HL-60 (cell line): ENCODE results near the gene PACRG.

Experiments used
- DNase-seq, 2 experiments: peaks; one replicate each; pipeline ENCODE4 v3.0.0-alpha.2; 2010 to 2020; ENCODE audit warnings: low read depth in 1 of 2, low spot score in 1 of 2
- H3K27ac ChIP-seq: fragments of 250-450 bp; sonication (Bioruptor Pico); replicated peaks from 2 replicates; pipeline ENCODE4 v1.5.1; 2020; ENCODE audit warnings: mild to moderate bottlenecking, moderate library complexity
- H3K27me3 ChIP-seq: fragments of 250-450 bp; sonication (Bioruptor Pico); 2 replicates; pipeline ENCODE4 v1.5.1; 2021; ENCODE audit warnings: mild to moderate bottlenecking, moderate library complexity; ENCODE audit not compliant: insufficient read depth, poor library complexity, severe bottlenecking
- H3K4me3 ChIP-seq: replicated peaks from 2 replicates; pipeline ENCODE4 v1.5.1; 2011; ENCODE audit warnings: mild to moderate bottlenecking, control low read depth, low read length; ENCODE audit not compliant: insufficient read depth
- GABPA ChIP-seq: IDR thresholded peaks from 2 replicates; pipeline ENCODE4 v1.6.1; 2012; ENCODE audit warnings: low read depth
- POLR2AphosphoS5 ChIP-seq: IDR thresholded peaks from 2 replicates; pipeline ENCODE4 v1.6.1; 2012; ENCODE audit warnings: low read depth
- SPI1 ChIP-seq: IDR thresholded peaks from 2 replicates; pipeline ENCODE4 v1.6.1; 2012; ENCODE audit warnings: low read depth, mild to moderate bottlenecking, borderline replicate concordance
- TF ChIP-seq, protein P1 (sequence below): IDR thresholded peaks from 2 replicates; pipeline ENCODE4 v1.6.1; 2012; ENCODE audit warnings: low read depth; ENCODE audit not compliant: insufficient replicate concordance
- TF ChIP-seq, protein P2 (sequence below): IDR thresholded peaks from one replicate; pipeline ENCODE4 v1.5.1; 2011; ENCODE audit warnings: low read length, control low read depth, inconsistent platforms; ENCODE audit not compliant: insufficient read depth

Gene PACRG

DNA sequence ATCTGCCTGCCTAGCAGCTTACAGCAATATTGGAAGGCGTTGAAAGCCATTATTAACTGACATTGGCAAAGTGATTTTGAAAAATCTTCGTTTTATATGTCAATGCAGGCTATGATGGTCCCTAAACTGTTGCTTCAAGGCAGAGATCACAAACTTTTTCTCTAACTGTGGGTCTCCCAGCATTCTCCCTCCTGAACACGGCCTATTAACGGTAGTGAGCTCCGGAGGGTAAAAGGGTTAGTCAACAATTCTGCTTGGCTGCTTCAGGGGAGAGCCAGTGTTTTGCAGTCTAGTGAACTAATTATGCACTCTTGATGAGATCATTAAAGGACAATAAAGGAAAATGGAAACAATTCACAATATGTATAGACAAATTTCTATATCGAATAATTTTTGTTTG, 424.9 kb downstream of the PACRG start:
- Histone ChIP-seq H3K4me3 (no peak overlapping the region), H3K27me3 (no peaks in the 10 kb centered on the region), H3K27ac (no peak overlapping the region)
- no peak for TF ChIP-seq GABPA
- TF ChIP-seq SPI1: no peak
- no peak for TF ChIP-seq POLR2AphosphoS5
- TF ChIP-seq, protein P1, sequence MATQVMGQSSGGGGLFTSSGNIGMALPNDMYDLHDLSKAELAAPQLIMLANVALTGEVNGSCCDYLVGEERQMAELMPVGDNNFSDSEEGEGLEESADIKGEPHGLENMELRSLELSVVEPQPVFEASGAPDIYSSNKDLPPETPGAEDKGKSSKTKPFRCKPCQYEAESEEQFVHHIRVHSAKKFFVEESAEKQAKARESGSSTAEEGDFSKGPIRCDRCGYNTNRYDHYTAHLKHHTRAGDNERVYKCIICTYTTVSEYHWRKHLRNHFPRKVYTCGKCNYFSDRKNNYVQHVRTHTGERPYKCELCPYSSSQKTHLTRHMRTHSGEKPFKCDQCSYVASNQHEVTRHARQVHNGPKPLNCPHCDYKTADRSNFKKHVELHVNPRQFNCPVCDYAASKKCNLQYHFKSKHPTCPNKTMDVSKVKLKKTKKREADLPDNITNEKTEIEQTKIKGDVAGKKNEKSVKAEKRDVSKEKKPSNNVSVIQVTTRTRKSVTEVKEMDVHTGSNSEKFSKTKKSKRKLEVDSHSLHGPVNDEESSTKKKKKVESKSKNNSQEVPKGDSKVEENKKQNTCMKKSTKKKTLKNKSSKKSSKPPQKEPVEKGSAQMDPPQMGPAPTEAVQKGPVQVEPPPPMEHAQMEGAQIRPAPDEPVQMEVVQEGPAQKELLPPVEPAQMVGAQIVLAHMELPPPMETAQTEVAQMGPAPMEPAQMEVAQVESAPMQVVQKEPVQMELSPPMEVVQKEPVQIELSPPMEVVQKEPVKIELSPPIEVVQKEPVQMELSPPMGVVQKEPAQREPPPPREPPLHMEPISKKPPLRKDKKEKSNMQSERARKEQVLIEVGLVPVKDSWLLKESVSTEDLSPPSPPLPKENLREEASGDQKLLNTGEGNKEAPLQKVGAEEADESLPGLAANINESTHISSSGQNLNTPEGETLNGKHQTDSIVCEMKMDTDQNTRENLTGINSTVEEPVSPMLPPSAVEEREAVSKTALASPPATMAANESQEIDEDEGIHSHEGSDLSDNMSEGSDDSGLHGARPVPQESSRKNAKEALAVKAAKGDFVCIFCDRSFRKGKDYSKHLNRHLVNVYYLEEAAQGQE: no peak
- TF ChIP-seq, protein P2, sequence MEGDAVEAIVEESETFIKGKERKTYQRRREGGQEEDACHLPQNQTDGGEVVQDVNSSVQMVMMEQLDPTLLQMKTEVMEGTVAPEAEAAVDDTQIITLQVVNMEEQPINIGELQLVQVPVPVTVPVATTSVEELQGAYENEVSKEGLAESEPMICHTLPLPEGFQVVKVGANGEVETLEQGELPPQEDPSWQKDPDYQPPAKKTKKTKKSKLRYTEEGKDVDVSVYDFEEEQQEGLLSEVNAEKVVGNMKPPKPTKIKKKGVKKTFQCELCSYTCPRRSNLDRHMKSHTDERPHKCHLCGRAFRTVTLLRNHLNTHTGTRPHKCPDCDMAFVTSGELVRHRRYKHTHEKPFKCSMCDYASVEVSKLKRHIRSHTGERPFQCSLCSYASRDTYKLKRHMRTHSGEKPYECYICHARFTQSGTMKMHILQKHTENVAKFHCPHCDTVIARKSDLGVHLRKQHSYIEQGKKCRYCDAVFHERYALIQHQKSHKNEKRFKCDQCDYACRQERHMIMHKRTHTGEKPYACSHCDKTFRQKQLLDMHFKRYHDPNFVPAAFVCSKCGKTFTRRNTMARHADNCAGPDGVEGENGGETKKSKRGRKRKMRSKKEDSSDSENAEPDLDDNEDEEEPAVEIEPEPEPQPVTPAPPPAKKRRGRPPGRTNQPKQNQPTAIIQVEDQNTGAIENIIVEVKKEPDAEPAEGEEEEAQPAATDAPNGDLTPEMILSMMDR: no peak
- DNase-seq: no peak

DNA sequence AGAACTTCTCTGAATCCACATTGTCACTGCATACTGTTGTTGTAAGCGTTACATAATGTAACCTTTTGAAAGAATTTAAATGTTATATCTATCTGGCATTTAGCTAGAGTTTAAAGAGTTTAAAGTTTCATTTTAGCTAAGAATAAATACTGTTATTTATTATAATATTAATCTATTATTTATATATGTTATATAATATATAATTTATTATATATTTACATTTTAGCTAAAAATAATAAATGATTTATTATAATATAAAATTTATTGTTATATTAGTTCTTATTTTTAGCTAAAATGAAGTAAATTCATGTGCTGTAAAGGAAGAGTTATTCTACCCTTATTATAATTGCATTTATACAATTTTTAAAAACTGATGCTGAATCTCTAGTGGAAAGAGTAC, 431.3 kb downstream of the PACRG start:
- Histone ChIP-seq H3K27ac (no peak overlapping the region), H3K27me3 (no peaks in the 10 kb centered on the region), H3K4me3 (no peak overlapping the region)
- TF ChIP-seq, protein P2: no peak
- TF ChIP-seq POLR2AphosphoS5 (no peak), GABPA (no peak), SPI1 (no peak)
- TF ChIP-seq, protein P1: no peak
- DNase-seq: no peak

DNA sequence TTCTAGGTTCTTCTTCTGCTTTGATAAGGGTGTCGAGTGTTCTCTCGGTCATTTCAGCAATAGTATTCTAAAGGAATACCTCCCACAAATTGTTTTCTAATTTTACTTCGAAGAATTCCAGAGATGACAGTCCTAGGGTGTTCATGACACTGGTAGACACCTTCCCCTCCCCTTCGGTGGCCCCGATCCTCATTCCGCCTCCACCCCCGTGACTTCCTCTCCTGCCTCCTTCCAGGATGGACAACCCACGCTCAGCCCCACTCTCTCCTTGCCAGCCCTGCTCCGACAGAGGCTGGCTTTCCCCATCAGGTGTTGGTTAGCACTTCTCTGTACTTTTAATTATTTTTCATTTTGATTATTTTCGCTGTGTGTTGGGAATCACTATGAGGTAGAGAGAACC, 431.9 kb downstream of the PACRG start:
- Histone ChIP-seq H3K27me3 (no peaks in the 10 kb centered on the region), H3K4me3 (no peak overlapping the region), H3K27ac (no peak overlapping the region)
- DNase-seq: no peak
- TF ChIP-seq, protein P2: no peak
- no peak for TF ChIP-seq POLR2AphosphoS5
- TF ChIP-seq, protein P1: no peak
- no peak for TF ChIP-seq SPI1
- TF ChIP-seq GABPA: no peak
